HG02759 (cell line): ENCODE measurements around the gene DCAF7.

ENCODE experiments used
- ATAC-seq: cut with Tn5 transposase; IDR thresholded peaks from one replicate; pipeline ENCODE4 v1.9.1; 2021; ENCODE audit warnings: mild to moderate bottlenecking, moderate library complexity; ENCODE audit not compliant: unreplicated experiment

DCAF7 gene

GRCh38 chr17:63623786-63624530 is 73.7 kb downstream of the DCAF7 start:
- ATAC-seq = no peak

GRCh38 chr17:63624531-63624880 is 74.2 kb downstream of the DCAF7 start:
- ATAC-seq = no peak

- ATAC-seq = no peak
These were observed 76.4 kb downstream of the DCAF7 start for GRCh38 chr17:63626551-63627180.

GRCh38 chr17:63629627-63630026 is 79.3 kb downstream of the DCAF7 start:
- no peak for ATAC-seq

GRCh38 chr17:63631062-63631461 is 80.8 kb downstream of the DCAF7 start:
- no peak for ATAC-seq

GRCh38 chr17:63631626-63632025 is 81.3 kb downstream of the DCAF7 start:
- no peak for ATAC-seq

- no peak for ATAC-seq
These were observed 83.5 kb downstream of the DCAF7 start for GRCh38 chr17:63633742-63634141.

- no peak for ATAC-seq
These were observed 83.9 kb downstream of the DCAF7 start for GRCh38 chr17:63634163-63634562.

- ATAC-seq = no peak
These were observed 84.5 kb downstream of the DCAF7 start for GRCh38 chr17:63634816-63635215.

- no peak for ATAC-seq
These were observed 85.0 kb downstream of the DCAF7 start for GRCh38 chr17:63635290-63635689.

GRCh38 chr17:63635787-63636186 is 85.5 kb downstream of the DCAF7 start:
- ATAC-seq = no peak

- no peak for ATAC-seq
These were observed 88.8 kb downstream of the DCAF7 start for GRCh38 chr17:63639125-63639524.

GRCh38 chr17:63640038-63640437 is 89.8 kb downstream of the DCAF7 start:
- no peak for ATAC-seq

GRCh38 chr17:63641692-63642448 is 91.6 kb downstream of the DCAF7 start:
- no peak for ATAC-seq
